Activated CD8-positive, alpha-beta T cell treated with anti-CD3 and anti-CD28 coated beads, Interleukin-2, amount 10 ng/mL, durations not matched to agents 7 days and 5 days (primary cell): ENCODE measurements around the gene CFAP68. TPM values are rescaled to one million over a fixed set of nuclear protein-coding genes. Genes with fewer than 3 reads are reported as not detected.

Experiments used
- ATAC-seq: fragments of 150-1000 bp; cut with Tn5 transposase; one replicate; pipeline ENCODE4 v1.10.0; 2021; ENCODE audit warnings: moderate library complexity
- CTCF ChIA-PET: fragments of 350-600 bp; sonication (Branson Sonifier 250); formaldehyde crosslinking; loops from one replicate; lab custom pipeline; 2021; ENCODE audit warnings: antibody characterized with exemption; lab: Charles Lee
- POLR2A ChIA-PET: fragments of 350-600 bp; sonication (Branson Sonifier 250); formaldehyde crosslinking; loops from one replicate; lab custom pipeline; 2021; ENCODE audit warnings: antibody characterized with exemption; lab: Charles Lee
- DNase-seq: peaks from one replicate; pipeline ENCODE4 v3.0.0-alpha.2; 2020
- H3K27ac Mint-ChIP-seq: one replicate; pipeline ENCODE4 v1.8.0; 2021; ENCODE audit warnings: mild to moderate bottlenecking, mixed read lengths
- H3K27me3 Mint-ChIP-seq: one replicate; pipeline ENCODE4 v1.8.0; 2021; ENCODE audit warnings: low read depth, mixed read lengths
- H3K36me3 Mint-ChIP-seq: one replicate; pipeline ENCODE4 v1.8.0; 2021; ENCODE audit warnings: low read depth, mixed read lengths
- H3K4me1 Mint-ChIP-seq: one replicate; pipeline ENCODE4 v1.8.0; 2021; ENCODE audit warnings: low read depth, mixed read lengths
- H3K4me3 Mint-ChIP-seq: one replicate; pipeline ENCODE4 v1.8.0; 2021; ENCODE audit warnings: mild to moderate bottlenecking, mixed read lengths
- H3K9me3 Mint-ChIP-seq: one replicate; pipeline ENCODE4 v1.8.0; 2022; ENCODE audit warnings: mixed read lengths; ENCODE audit not compliant: insufficient read depth
- total RNA-seq, 2 experiments: library from RNA; stranded (reverse); gene quantifications; one replicate each; pipeline ENCODE4 v1.2.3, GENCODE V29; 2021

Gene CFAP68
- 10 to 100 TPM; 17.8 to 18.3 TPM for total RNA-seq

- H3K27ac Mint-ChIP-seq, result peak within 1 kb of the TSS; percentile 99
- H3K9me3 Mint-ChIP-seq, result no peaks in the 10 kb centered on the region
- peaks cover 9% of the 10 kb centered on the region for H3K36me3 Mint-ChIP-seq
- ATAC-seq (peak; percentile 92), DNase-seq (peak; percentile 97)
- H3K4me1 Mint-ChIP-seq, result peaks cover 18% of the 10 kb centered on the region
- peak within 1 kb of the TSS; percentile 89 for H3K4me3 Mint-ChIP-seq
- H3K27me3 Mint-ChIP-seq, result no peaks in the 10 kb centered on the region
- ChIA-PET CTCF (interaction anchor here (0.9 to 1.7 kb wide), 7 partner anchors 48 to 124 kb away, joined by 3 to 7 read pairs (median 4); no protein-coding TSS in a partner anchor), POLR2A (no interaction called here)
These were observed at the start of gene CFAP68, which contains the start of gene FDXACB1 for GRCh38 chr11:111878849-111879636. CFAP68 (plus strand) TSS chr11:111879541; CDS start chr11:111879561, 20 bp downstream. FDXACB1 (minus strand) TSS chr11:111879165; CDS start chr11:111879132, 33 bp downstream.

GRCh38 chr11:111833524-111833923 lies 45.8 kb upstream of the CFAP68 start:
- no peaks in the 10 kb centered on the region for H3K27me3 Mint-ChIP-seq
- POLR2A ChIA-PET, result no interaction called here
- H3K4me3 Mint-ChIP-seq, result no peak overlapping the region
- no peaks in the 10 kb centered on the region for H3K9me3 Mint-ChIP-seq
- no peak for DNase-seq
- no peak for ATAC-seq
- H3K4me1 Mint-ChIP-seq, result peaks cover 17% of the 10 kb centered on the region
- CTCF ChIA-PET, result interaction anchor here (0.7 to 3.1 kb wide), 9 partner anchors 8 to 379 kb away, joined by 3 to 20 read pairs (median 4); no protein-coding TSS in a partner anchor
- H3K36me3 Mint-ChIP-seq, result peaks cover 54% of the 10 kb centered on the region
- no peak overlapping the region for H3K27ac Mint-ChIP-seq

- Mint-ChIP-seq H3K4me1 (peaks cover 17% of the 10 kb centered on the region), H3K4me3 (no peak overlapping the region), H3K9me3 (no peaks in the 10 kb centered on the region), H3K27me3 (no peaks in the 10 kb centered on the region), H3K27ac (no peak overlapping the region), H3K36me3 (peaks cover 51% of the 10 kb centered on the region)
- POLR2A ChIA-PET, result no interaction called here
- ATAC-seq (no peak), DNase-seq (no peak)
- CTCF ChIA-PET, result interaction anchor here (1.0 to 1.4 kb wide), 3 partner anchors 57 to 248 kb away, joined by 4 to 8 read pairs (median 5); no protein-coding TSS in a partner anchor
These were observed 44.7 kb upstream of the CFAP68 start for GRCh38 chr11:111834432-111835163.

- no peak for ATAC-seq
- Mint-ChIP-seq H3K9me3 (no peaks in the 10 kb centered on the region), H3K27me3 (no peaks in the 10 kb centered on the region), H3K36me3 (peaks cover 46% of the 10 kb centered on the region), H3K4me3 (no peak overlapping the region), H3K27ac (no peak overlapping the region), H3K4me1 (peaks cover 17% of the 10 kb centered on the region)
- DNase-seq, result no peak
- ChIA-PET POLR2A (no interaction called here), CTCF (interaction anchor here (1.0 kb wide), 1 partner anchor 231 kb away, joined by 4 read pairs; no protein-coding TSS in a partner anchor)
These were observed 43.7 kb upstream of the CFAP68 start for GRCh38 chr11:111835665-111836064.

DNA sequence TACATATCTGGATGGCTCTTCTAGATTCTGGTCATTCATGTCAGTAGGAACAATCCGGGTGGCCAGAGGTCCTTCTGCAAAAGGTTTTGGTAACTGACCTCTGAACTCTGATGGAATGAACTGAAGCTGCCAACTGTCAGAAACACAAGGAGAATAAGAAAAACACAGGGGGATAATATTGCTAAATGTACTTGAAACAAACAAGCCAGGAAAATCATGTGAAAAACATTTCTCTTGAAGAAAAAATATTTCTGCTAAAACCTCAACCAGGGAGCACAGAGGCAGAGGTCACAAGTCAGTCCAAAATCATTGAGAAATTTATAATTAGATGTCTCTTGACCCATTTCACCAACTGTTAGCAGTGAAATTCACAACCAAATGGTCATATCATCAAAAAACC lies 43.2 kb upstream of the CFAP68 start:
- POLR2A ChIA-PET, result no interaction called here
- H3K9me3 Mint-ChIP-seq, result no peaks in the 10 kb centered on the region
- peaks cover 18% of the 10 kb centered on the region for H3K4me1 Mint-ChIP-seq
- no peak for DNase-seq
- H3K27ac Mint-ChIP-seq, result no peak overlapping the region
- ATAC-seq, result no peak
- no peak overlapping the region for H3K4me3 Mint-ChIP-seq
- CTCF ChIA-PET, result interaction anchor here (1.0 kb wide), 1 partner anchor 249 kb away, joined by 3 read pairs; no protein-coding TSS in a partner anchor
- H3K27me3 Mint-ChIP-seq, result no peaks in the 10 kb centered on the region
- peaks cover 46% of the 10 kb centered on the region for H3K36me3 Mint-ChIP-seq

GRCh38 chr11:111836721-111837120 lies 42.6 kb upstream of the CFAP68 start:
- no peaks in the 10 kb centered on the region for H3K9me3 Mint-ChIP-seq
- no peak overlapping the region for H3K27ac Mint-ChIP-seq
- DNase-seq (no peak), ATAC-seq (peak; percentile 59)
- CTCF ChIA-PET, result interaction anchor here (1.0 kb wide), 1 partner anchor 250 kb away, joined by 3 read pairs; no protein-coding TSS in a partner anchor
- POLR2A ChIA-PET, result no interaction called here
- H3K36me3 Mint-ChIP-seq, result peaks cover 42% of the 10 kb centered on the region
- H3K4me1 Mint-ChIP-seq, result peaks cover 20% of the 10 kb centered on the region
- no peak overlapping the region for H3K4me3 Mint-ChIP-seq
- H3K27me3 Mint-ChIP-seq, result no peaks in the 10 kb centered on the region

DNA sequence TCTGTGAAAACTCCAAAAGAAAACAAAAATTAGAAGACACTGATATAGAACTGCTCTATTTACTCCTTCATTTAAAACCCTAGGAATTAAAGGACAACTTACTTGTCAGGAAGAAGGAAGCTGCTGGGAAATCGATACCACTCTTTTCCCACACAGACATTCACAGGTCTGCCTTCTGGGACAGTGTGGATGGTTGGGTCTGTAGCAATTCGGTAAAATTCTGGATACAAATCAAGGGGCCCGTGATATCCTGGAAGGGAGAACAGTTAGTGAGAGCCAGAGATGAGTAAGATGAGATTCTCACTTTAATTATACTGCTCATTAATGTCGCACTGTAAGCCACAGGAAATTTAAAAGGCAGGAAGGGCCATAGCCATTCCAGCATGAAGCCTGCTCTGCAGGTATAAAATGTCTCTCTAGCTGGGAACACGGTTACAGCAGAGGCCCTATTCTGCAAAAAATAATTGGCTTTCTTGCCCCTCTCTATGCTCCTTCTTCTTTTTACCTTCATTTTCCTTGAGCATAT lies 41.9 kb upstream of the CFAP68 start:
- no peak overlapping the region for H3K4me3 Mint-ChIP-seq
- no peaks in the 10 kb centered on the region for H3K9me3 Mint-ChIP-seq
- CTCF ChIA-PET, result no interaction called here
- DNase-seq (no peak), ATAC-seq (no peak)
- peaks cover 40% of the 10 kb centered on the region for H3K36me3 Mint-ChIP-seq
- H3K4me1 Mint-ChIP-seq, result peaks cover 20% of the 10 kb centered on the region
- no peaks in the 10 kb centered on the region for H3K27me3 Mint-ChIP-seq
- H3K27ac Mint-ChIP-seq, result no peak overlapping the region
- POLR2A ChIA-PET, result no interaction called here

DNA sequence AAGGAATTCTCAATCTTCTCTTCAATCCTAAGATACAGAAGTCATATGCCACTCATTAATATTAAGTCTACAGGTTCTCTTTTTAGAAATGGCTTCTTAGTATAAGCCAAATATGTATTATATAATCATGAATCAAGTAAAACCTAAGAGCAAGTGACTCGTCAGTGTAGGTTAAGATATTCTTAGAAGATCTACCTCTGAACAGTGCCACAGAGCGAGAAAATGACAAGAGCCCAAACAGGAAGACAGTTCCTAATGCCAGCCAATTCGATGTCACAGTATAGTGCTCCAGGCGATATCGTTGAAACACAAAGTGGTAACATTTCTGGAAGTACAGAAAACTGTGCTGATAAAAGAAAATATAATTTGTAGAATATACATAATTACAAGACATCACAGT lies 41.3 kb upstream of the CFAP68 start:
- ATAC-seq (no peak), DNase-seq (no peak)
- peaks cover 20% of the 10 kb centered on the region for H3K4me1 Mint-ChIP-seq
- no peak overlapping the region for H3K4me3 Mint-ChIP-seq
- POLR2A ChIA-PET, result no interaction called here
- no peaks in the 10 kb centered on the region for H3K9me3 Mint-ChIP-seq
- no peak overlapping the region for H3K27ac Mint-ChIP-seq
- CTCF ChIA-PET, result interaction anchor here (1.1 kb wide), 1 partner anchor 62 kb away, joined by 4 read pairs; no protein-coding TSS in a partner anchor
- H3K36me3 Mint-ChIP-seq, result peaks cover 40% of the 10 kb centered on the region
- H3K27me3 Mint-ChIP-seq, result no peaks in the 10 kb centered on the region

DNA sequence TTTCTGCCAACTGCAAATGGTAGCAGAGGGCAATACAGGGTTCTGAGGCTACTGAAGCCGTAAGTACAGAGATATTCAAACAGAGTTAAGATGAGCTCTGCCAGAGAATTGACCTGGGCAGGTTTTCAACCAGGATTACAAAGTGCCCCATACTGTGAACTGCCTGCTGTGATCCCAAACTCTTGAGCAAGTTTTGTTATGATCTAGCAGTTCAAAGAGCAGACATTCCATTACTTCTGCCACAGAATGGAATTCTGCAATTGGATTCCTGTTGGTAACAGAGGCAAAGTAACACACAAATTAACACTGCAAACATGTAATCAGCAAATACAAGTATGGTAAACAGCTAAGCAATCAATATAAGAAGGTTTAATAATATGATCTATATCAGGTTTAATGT lies 39.2 kb upstream of the CFAP68 start:
- H3K27me3 Mint-ChIP-seq, result no peaks in the 10 kb centered on the region
- no peaks in the 10 kb centered on the region for H3K9me3 Mint-ChIP-seq
- H3K27ac Mint-ChIP-seq, result no peak overlapping the region
- ATAC-seq (no peak), DNase-seq (no peak)
- H3K4me3 Mint-ChIP-seq, result no peak overlapping the region
- ChIA-PET POLR2A (no interaction called here), CTCF (interaction anchor here (1.0 to 4.1 kb wide), 5 partner anchors 11 to 253 kb away, joined by 3 to 37 read pairs (median 5); no protein-coding TSS in a partner anchor)
- peaks cover 27% of the 10 kb centered on the region for H3K36me3 Mint-ChIP-seq
- H3K4me1 Mint-ChIP-seq, result peaks cover 20% of the 10 kb centered on the region

DNA sequence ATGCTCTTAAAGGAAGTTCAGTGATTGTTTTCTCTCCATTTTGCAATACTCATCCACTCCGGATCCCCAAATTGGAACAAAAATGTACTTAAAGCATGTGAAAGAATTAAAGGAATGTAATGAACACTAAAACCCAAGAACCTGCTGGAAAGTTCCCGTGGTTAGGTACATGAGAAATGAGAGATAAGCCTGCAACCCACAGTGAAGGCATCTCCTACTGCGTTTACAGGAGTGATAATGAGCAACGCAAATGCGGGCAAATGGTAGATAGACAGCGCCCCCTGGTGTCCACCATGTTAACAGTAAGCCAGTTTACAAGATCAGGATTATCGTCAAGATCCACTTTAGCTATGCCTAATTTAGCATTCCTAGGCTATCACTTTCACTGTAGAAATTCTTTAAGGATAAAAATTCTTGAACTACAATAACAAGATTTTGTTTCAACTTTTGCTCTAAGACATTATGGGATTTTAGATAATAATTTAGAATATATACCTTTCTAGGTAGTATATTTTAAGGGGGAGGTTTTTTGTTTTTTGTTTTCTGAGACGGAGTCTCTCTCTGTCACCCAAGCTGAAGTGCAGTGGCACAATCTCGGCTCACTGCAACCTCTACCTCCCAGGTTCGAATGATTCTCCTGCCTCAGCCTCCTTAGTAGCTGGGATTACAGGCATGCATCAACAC lies 37.8 kb upstream of the CFAP68 start:
- Mint-ChIP-seq H3K27ac (no peak overlapping the region), H3K4me1 (peaks cover 14% of the 10 kb centered on the region), H3K36me3 (peaks cover 25% of the 10 kb centered on the region), H3K27me3 (no peaks in the 10 kb centered on the region), H3K4me3 (no peak overlapping the region), H3K9me3 (no peaks in the 10 kb centered on the region)
- ChIA-PET POLR2A (interaction anchor here (0.6 to 0.7 kb wide), 2 partner anchors 77 to 239 kb away, joined by 3 read pairs; no protein-coding TSS in a partner anchor), CTCF (interaction anchor here (0.6 to 4.1 kb wide), 34 partner anchors 8 to 298 kb away, joined by 3 to 37 read pairs (median 4); partner anchors contain the start of genes ALG9 and CRYAB)
- peak; percentile 93 for DNase-seq
- ATAC-seq, result peak; percentile 89

DNA sequence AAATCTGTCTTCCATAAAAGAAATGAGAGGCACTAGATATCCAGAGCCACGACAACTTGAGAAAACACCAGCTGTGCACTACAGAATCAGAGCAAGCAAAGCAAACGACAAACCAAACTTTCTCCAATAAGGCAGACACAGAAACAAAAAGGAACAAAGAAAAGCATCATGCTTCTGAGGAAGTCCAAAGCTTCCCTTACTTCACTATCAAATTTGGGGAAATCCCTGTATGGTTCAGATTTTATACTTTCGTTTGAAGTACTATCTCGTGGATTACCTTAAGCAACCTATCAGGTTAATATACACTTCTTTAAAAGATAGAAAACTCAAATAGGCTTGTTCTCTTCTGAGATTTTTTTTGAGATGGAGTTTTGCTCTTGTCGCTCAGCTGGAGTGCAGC lies 35.7 kb upstream of the CFAP68 start:
- peaks cover 3% of the 10 kb centered on the region for H3K4me1 Mint-ChIP-seq
- DNase-seq, result no peak
- no peaks in the 10 kb centered on the region for H3K27me3 Mint-ChIP-seq
- ChIA-PET CTCF (interaction anchor here (1.2 to 4.1 kb wide), 10 partner anchors 11 to 388 kb away, joined by 3 to 37 read pairs (median 4); partner anchors contain the start of gene PPP2R1B), POLR2A (no interaction called here)
- peaks cover 25% of the 10 kb centered on the region for H3K36me3 Mint-ChIP-seq
- no peaks in the 10 kb centered on the region for H3K9me3 Mint-ChIP-seq
- H3K4me3 Mint-ChIP-seq, result no peak overlapping the region
- no peak overlapping the region for H3K27ac Mint-ChIP-seq
- no peak for ATAC-seq
